NCI-H446 (cell line): ENCODE measurements around the gene CTDP1.

ENCODE experiments used
- DNase-seq, 2 experiments: peaks; one replicate each; lab custom pipeline; 2025; lab: John Stamatoyannopoulos, UW

The CTDP1 gene, protein sequence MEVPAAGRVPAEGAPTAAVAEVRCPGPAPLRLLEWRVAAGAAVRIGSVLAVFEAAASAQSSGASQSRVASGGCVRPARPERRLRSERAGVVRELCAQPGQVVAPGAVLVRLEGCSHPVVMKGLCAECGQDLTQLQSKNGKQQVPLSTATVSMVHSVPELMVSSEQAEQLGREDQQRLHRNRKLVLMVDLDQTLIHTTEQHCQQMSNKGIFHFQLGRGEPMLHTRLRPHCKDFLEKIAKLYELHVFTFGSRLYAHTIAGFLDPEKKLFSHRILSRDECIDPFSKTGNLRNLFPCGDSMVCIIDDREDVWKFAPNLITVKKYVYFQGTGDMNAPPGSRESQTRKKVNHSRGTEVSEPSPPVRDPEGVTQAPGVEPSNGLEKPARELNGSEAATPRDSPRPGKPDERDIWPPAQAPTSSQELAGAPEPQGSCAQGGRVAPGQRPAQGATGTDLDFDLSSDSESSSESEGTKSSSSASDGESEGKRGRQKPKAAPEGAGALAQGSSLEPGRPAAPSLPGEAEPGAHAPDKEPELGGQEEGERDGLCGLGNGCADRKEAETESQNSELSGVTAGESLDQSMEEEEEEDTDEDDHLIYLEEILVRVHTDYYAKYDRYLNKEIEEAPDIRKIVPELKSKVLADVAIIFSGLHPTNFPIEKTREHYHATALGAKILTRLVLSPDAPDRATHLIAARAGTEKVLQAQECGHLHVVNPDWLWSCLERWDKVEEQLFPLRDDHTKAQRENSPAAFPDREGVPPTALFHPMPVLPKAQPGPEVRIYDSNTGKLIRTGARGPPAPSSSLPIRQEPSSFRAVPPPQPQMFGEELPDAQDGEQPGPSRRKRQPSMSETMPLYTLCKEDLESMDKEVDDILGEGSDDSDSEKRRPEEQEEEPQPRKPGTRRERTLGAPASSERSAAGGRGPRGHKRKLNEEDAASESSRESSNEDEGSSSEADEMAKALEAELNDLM

DNA sequence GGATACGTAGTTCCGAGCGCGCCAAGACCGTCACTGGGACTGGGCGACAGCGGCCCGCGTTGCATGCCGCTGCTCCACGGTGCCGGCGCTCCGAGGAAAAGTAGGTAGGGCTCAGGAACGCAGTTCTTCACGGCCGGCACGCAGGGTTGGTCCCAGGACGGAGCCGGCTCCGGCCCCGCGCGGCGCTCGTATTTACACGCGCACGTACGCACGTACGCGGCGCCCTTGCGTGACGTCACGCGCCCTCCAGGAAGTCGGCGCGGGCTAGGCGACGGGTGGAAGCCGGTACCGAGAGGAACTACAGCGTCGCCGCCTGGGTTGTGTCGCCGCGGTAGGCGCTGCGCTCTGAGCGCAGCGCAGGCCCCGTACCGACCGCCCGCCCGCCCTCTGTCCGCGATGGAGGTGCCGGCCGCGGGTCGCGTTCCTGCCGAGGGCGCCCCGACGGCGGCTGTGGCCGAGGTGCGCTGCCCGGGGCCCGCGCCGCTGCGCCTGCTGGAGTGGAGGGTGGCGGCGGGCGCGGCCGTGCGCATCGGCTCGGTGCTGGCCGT is at the start of gene CTDP1:
Gene CTDP1, plus strand, starts transcription at position 252 of the 548 bp plus-strand sequence. Its CDS starts 145 bp downstream, at position 397.
- peak; percentile 86 to 92 for DNase-seq

DNA sequence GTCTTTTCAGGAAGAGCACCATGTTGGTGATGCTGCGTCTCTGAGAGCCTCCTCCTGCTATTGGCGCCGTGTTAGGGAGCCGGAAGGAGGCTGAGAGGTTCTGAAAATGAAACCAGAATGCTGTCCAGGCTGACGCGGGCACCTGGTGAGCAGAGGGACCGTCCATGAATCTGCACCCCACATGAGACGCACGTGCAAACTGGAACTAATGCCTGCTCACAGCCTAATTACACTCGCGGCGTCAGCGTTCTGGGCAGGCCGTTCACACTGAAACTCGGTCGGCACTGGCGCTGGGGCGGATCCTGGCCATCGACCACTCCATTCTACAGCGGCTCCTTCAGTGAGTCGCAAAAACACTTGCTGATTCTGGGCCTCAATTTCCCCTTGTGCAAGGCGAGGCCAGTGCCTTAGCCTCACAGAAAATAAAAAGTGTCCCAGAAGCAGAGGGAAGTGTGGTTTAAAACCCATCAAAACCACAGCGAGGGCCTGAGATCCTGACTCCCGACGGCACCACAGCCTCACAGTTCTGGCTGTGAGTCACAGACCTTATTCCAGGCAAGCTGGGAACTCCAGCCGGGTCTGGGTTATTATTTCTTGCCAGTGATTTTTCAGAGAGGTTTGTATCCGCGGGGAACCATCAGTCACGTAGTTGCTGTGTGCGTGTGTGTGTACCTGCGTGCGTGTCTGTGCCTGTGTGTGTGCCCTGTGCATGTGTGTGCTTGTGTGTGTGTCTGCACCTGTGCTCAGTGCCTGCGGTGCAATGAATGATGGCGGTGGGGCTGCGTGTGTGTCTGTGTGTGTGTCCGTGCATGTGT is 49.1 kb upstream of the CTDP1 start:
- DNase-seq = no peak

DNA sequence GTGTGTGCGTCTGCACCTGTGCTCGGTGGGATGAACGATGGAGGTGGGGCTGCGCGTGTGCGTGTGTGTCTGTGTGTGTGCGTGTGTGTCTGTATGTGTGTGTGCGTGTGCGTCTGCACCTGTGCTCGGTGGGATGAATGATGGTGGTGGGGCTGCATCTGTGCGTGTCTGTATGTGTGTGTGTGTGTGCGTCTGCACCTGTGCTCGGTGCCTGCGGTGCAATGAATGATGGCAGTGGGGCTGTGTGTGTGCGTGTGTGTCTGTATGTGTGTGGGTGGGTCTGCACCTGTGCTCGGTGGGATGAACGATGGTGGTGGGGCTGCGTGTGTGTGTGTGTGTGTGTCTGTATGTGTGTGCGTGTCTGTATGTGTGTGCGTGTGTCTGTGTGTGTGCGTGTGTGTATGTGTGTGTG is 48.5 kb upstream of the CTDP1 start:
- no peak for DNase-seq

DNA sequence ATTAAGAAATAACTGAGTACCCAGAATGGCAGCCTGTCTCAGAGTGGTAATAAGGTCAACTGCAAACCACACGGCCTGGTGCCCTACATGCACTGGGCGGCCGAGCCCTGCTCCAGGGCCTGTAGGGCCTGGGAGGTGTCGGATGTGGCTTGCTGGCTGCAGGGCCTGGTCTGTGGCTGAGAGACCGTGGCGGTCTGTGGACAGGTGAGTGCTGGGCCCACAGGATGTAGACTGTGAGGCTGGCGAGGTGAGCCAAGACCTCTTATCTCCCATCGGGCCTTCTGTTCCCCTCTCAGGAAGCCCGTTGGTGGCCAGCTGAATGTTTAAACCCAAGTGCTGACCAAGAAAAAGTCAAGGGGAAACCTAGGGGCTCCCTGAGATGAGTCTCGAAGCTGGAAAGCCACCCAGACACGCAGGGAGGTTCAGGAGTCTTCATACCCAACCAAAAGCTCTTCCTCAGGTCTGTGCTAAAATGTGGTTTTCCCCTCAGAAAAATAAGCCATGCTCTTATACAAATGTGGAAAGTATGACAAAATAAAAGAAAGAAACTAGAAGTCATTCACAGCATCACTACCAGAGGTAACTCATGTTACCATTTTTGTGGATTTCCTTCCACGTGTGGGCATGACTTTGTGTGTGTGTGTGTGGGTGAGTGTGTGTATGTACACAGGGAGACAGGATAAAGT is 47.7 kb upstream of the CTDP1 start:
- no peak for DNase-seq

DNA sequence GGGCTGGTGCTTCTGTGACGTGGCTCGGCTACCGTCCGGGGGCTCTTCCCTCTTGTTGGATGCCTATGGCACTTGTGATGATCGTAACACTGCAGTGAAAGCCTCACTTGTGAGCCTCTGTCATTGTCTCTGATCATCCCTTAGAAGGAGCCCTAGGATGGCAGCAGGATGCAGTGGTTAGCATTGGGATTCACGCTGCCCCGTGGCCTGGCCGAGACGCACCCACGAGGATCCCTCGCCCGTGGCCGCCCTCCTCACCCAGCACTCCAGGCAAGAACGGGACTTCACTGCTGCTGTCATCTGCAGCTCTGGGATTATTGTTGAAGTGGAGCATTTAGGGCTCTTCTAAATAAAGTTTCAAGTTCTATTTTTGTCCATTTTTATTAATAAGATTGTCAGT is 46.8 kb upstream of the CTDP1 start:
- DNase-seq = no peak

DNA sequence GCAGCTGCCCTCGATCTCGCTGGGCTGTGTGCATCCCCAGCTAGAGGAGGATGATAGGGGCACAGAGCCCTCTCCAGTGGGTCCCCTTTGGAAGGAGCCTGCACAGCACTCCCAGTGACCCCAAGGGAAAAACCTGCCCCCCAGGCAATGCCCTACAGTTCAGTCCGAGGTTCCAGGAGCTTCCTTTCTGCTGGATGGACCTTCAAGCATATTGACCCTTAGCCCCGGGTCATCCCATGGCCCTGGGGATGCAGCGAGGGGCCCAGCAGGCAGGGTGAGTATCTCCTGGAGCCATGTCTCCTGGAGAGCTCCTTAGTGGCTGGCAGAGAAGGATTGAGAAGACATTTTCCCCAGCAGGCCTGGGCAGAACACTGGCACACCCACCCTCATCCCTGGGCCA is 45.4 kb upstream of the CTDP1 start:
- no peak for DNase-seq

DNA sequence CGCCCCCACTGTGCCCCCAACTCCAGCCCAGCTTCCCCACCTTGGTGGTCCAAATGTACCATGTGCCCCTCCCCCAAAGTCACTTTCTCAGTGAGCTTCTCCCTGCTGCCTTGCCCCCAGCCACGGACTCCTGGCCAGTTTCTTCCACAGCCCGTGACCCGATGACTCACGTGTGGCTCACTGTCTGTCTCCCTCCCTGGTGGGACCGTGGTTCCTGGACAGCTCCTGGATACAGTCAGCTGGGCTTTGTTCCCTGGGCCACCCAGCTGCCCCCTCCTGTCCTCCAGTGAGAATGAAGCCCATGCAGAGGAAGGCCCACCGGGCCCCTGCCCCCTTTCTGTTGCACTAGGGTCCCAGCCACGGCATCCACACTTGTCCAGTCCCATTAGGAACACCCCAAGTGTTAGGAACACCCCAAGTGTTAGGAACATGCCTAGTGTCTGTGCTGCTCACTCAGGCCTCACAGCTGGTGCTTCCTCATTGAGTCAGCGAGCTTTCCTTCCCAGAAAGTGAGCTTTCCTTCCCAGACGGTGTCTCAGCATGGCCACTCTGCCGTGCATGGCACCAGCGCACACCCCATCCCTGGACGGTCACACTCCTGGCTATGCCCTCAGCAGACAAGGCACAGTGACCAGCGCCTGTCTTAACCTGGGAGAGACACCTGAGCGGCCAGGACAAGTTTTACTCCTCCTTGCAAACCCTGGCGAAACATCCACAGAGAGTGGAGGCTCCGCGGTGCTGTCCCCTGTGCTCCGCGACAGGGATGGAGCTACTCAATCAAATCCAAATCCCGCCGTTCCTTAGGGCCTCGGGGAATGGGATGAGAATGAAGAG is 44.8 kb upstream of the CTDP1 start:
- DNase-seq = no peak

DNA sequence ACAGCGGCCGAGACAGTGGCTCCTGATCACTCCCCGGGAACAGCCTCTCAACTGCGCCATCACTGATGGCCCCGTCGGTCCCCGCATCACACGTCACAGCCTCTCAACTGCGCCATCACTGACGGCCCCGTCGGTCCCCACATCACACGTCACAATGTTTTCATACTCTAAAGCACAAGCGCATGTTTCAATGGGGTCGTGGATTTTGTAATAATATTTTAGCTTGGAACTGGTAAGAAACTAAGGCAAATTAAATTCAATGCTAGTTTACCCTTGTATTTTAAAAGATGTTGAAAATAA is 44.2 kb upstream of the CTDP1 start:
- DNase-seq = no peak

DNA sequence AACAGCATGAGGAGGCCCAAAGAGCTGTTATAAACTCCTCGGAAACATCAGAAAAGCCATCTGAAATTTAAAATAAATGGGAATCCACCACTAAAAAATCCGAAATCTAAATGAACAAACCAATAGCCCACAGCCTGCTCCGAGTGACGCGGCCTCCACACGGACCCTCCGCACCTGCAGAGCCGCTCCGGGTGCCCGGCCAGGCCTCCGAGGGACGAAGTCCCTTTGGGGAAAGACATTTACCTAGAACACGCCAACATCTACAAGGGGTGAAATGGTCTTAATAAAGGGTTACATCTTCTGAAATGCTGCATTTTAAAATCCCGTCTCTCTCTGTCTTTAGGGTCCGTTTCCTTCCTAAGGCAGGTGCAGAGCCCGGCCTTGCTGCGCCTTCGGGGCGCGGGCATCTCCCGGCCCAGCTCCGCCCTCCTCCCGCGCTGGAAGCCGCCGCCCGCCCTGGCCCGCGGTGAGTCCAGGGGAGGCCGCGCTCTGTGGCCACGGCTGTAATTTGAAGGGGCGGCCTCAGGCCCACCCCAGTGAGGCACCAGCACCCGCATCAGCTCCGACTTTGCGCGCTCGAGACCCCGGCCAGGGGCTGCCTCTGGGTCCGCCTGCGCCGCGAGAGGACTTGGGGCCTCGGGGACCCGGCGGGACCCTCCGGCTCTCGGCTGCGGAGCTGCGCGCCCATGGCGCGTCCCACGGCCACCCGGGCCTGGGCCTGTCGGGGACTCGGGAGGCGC is 42.3 kb upstream of the CTDP1 start:
- no peak for DNase-seq

DNA sequence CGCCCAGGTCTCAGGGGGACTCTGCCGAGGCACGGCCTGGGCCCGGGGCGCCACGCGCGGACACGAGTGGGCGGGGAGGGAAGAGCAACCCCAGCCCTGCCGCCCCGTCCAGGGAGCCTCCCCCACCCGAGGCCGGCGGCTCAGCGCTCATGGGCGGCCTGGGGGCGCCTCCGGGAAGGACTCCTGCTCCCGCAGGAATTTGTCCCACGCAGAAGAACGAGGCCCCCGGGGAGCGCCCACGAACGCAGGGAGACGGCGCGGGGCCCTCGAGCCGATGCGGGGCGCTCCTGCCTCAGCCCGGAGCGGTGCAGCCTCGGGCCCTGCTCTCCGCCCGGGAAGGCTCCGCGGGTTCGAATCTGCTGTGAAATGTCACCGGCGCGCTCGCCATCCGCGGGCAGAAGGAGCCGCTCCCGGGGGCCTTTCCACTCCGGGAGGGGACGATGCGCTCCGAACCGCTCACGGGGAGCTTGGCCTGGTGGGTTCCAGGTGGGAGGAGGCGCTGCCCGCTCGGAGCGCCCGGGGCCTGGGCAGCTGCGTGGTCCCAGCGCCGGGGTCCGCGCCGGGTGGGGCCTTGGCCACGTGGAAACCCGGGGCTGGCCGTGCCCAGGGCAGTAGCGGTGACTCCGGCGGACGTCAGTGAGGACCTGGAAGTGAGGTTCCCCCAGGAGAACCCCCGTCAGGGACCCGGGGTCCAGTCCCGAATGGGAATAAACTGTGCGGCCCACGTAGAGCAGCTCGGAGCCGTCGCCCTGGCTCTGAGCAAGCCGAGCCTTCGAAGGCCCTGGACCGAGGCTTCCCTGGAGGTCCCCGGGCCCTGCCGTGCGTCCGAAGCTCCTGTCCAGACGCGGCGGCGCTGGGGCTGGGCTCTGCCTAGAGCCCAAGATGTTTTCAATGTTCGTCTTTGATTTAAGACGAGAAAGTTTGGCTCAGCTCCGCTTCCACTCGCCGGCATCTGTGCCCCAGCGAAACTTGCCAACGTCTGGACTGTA is 41.4 kb upstream of the CTDP1 start:
- no peak for DNase-seq

DNA sequence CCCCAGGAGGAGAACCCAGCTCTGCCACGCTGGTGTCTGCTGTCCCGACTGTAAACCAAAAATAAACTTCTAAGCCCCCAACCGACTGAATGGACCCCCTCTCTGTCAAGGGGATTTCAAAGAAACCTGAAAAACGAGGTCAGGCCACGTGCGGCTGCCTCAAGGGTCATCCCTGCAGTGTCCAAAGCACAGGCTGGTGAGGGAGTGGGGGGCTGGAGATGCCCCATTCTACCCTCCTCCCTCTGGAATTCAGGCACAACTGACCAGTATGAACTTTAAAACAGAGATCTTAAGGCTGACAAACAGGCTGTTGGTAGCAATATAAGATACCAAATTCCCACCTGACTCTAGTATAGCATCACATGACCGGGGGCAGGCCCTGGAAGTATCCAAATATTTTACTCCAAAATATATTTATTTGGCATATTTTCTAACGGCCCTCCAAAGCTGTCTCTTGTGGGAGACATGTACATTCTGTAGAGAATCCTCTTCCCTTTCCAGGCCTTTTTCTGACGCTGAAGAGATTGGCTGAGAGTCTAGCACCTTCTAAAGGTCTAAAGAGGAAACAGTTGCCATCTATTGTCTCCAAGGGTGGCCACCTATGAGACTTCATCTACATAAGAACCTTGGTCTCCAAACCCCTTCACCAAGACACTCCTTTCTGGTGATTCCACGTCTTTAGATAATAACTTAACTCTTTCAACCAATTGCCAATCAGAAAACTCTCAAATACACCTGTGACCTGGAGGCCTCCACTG is 40.4 kb upstream of the CTDP1 start:
- DNase-seq = no peak

DNA sequence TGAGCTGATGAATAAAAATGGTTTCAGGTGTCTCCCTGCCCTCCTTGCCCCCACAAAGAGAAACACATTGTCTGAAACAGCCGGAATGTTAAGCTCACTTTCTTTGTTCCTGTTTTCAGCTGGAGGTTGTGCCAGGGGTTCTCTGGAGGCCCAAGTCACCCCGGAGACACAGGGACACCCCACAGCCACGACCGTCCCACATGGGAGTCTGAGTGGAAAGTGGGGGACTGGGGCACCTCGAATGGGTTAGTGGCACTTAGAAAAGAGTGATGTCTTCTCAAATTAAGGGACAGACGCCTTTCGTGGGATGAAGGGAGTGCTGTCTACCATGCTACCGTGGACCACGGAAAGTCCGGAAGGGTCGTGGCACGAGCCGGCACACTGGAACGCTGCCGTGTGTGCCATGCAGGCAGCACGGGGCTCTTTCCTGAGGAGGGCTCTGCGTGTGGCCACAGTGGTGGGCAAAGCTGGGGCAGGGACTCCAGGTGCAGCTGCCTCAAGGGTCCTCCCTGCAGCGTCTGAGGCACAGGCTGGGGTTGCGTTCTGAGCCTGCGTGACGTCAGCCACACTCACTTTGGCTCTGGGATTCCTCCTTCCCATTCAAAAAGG is 39.4 kb upstream of the CTDP1 start:
- no peak for DNase-seq

DNA sequence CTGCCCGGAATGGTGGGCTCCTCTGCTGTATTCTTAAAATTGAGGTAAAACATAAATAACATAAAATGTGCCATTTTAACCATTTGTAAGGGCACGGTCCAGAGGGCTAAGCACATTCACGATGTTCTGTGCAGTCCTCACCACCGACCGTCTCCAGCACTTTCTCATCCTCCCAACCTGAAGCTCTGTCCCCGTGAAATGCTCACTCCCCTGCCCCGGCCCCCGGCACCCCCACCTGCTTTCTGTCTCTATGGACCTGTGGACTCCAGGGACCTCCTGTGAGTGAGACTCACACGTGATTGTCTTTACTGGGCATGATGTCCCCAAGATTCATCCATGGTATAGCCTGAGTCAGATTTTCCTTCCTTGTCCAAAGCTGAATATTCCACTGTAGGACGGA is 38.7 kb upstream of the CTDP1 start:
- no peak for DNase-seq

DNA sequence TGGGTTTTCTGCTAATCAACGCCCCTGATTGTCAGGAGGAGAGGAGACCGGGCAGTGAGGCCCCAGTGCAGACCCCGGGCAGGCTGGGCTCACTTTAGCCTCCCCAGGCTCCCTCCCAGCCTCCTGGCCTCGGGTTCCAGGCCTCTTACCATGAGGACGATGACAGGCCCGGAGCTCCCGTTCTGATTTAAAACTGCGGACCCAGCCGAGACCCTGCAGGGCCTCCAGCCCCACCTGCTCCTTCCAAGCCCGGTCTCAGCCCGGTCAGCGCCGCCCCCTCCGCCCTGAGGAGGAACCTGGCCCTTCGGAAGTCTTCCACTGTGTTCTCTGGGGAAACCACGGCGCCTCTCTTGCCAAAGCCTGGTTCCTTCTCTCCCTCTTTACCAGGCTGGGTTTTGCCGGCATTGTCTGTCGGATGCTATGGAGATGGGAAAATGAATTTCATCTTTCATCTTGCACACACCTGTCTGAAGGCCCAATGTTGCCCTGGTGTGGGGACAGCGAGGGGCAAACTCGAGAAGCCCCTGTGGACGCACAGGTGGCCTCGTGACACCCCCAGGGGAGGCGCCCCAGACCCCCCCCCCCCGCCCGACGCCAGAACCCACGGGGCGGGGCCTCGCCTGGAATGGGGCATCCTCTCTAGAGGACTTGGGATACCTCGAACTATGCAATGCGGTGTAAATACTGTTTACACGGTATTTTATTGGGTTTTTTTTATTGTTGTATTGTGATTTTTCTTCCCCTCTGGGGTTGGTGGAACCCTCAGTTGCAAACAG is 37.7 kb upstream of the CTDP1 start:
- DNase-seq = no peak

DNA sequence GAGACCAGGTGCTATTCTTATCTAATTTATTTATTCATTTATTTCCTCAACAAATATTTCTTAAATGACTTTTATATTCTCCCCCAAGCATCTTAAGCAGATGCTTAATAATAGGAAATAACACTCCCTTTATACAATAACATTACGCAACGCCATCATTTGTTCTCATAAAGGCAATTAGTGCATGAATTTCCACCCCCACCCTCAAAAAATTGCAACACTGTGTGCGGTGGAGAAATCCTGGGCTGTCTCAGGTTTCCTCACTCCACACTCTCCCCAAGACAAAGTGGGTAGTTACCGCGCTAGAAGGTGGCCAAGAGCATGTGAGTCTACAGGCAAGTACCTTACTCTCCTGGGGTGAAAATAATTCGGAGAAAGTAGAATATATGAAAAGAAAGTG is 37.0 kb upstream of the CTDP1 start:
- no peak for DNase-seq
